SKM-1 treated with dmso at 0.1 percent for 144 hours (cell line): ENCODE measurements around the gene GOLGA8B.
"Not testable (repeated sequence)": the region's sequence is repeated elsewhere in the genome, so short reads cannot be mapped to it uniquely, and the experiment has no call there.

ENCODE experiments used
- DNase-seq: peaks from one replicate; lab custom pipeline; 2025; ENCODE audit not compliant: unreplicated experiment; lab: John Stamatoyannopoulos, UW

The GOLGA8B gene

DNA sequence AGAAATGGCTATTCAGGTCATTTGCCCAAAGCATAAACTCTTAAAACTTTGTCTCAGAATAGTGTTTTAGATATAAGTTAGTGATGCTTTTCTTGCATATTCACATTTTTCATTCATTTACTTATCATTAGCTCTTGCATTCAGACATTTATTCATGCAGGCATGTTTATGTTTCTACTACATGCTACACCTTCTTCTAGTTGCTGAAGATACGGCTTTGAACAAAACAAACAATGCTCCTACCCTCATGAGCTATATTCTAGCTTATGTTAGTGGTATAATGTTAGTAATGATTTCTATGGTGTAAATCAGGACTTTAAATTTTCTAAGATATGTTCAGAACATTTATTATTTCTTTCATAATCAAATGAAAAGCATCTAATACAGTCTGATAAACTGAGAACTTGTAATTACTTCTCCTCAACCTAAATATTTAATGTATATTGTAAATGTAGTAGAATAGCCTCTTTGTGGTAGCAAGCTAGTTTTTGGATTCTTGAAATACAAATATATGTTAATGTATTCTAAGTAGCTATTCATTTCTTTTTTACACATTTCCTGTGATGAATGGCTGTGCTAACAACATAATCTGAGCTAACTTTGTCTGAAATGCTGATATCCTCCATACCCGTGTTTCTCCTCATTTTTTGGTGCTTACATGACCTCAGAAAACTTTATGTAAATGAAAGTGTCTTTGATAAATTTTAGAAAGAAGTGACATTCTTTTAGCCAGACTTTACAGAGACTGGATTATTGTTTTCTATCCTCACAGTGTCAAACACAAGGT lies 15.5 kb upstream of the GOLGA8B start:
- DNase-seq, result no peak

DNA sequence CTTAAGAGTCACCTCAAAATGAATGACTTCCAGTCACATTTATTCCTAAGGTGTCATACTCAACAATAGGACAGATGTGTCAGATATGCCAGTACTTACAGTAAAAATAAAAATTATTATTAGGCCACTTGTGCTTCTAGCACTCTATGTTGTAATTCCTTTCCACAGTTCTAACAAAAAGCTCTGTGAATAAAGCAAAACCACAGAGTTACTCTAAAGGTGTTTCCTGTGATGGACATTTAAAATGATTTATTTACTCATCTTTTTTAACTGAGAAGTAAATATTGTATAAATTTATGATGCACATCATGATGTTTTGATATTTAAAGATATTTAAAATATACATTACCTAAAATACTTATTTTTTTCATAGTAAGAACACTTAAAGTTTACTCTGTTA lies 13.9 kb upstream of the GOLGA8B start:
- DNase-seq, result no peak

DNA sequence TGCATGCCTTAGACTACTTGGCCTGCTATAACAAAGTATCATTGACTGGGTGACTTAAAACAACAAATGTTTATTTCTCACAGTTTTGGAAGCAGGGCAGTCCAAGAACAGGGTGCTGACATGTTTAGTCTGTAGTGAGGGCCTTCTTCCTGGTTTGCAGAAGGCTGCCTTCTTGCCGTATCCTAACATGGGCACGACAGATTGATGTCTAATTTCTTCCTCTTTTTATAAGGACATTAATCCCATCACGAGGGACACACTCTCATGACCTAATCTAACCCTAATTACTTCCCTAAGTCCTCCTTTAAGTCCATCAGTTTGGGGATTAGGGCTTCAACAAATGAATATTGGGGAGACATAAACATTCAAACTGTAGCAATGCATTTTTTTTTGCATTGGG lies 10.9 kb upstream of the GOLGA8B start:
- DNase-seq, result no peak

DNA sequence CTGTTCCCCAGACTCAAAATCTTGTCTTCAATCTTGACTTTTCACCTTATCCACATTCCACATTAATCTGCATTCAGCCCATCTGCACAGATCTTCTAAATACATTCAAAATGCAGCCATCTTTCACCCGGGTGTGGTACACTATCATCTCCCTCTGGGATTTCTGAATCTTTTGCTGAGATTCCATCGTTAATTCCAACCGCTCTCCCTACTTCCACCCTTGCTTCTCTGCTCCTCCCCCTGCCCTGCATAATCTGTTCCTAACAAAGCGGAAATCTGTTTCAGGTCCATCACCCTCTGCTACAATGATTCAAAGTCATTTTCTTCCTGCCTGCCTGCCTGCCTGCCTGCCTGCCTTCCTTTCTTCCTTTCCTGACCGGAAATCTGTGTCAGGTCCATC lies 7.9 kb upstream of the GOLGA8B start:
- DNase-seq, result no peak

DNA sequence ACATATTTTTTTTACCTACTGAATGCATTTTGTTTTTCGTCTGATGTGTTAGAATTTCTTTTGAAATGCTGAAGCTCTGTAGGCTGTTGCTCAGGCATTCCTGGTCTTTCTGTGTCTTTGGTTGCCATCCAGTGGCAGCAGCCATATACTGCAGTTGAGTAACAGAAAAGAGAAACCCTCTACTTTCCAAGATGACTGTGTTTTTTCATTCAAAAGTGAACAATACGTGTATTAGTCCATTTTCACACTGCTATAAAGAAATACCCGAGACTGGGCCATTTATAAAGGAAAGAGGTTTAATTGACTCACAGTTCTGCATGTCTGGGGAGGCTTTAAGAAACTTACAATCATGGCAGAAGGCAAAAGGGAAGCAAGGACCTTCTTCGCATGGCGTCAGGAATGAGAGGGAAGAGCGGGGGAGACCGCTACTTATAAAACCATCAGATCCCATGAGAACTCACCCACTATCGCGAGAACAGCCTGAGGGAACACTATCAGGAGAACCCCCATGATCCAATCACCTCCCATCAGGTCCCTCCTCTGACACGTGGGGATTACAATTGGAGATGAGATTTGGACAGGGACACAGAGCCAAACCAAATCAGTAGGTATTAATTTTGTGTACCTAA lies 4.7 kb upstream of the GOLGA8B start:
- peak; percentile 58 for DNase-seq

DNA sequence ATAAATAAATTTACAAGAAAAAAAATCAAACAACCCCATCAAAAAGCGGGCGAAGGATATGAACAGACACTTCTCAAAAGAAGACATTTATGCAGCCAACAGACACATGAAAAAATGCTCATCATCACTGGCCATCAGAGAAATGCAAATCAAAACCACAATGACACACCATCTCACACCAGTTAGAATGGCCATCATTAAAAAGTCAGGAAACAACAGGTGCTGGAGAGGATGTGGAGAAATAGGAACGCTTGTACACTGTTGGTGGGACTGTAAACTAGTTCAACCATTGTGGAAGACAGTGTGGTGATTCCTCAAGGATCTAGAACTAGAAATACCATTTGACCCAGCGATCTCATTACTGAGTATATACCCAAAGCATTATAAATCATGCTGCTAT lies 2.5 kb upstream of the GOLGA8B start:
- not testable (repeated sequence) for DNase-seq

DNA sequence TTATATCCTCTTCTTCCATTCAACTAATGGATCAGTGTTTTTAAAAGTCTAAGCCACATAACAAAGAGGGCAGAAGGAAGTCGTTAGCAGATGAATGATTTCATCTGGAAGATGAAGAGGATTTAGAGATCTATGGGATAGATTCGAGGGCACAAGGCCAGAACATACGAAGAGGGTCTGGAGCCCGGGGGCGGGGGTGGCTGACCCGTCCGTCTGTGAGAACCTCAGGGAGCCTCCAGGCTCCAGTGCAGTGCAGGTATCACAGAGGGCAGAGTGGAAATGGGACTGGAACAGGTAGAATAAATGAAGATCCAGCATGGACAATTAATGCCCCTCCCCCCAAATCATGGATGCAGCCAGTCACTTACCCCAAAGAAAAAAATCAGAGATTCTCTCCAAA lies 1.5 kb upstream of the GOLGA8B start:
- no peak for DNase-seq

DNA sequence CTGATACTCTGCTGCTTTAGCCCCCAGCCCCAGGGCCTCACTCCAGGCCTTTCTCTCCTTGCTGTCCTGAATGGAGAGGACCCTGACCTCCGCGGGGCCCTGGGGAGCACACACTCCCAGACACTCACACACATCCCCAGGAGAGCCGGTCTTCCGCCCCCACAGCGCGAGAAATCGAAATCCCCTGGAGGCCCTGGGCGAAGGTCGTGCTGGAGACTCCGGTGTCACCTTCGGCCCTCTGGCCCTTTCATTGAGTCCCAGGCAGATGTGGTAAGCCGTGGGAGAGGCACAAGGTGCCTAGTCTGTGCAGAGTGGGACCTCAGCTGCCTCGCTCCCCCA lies 848 bp upstream of the GOLGA8B start:
- no peak for DNase-seq

DNA sequence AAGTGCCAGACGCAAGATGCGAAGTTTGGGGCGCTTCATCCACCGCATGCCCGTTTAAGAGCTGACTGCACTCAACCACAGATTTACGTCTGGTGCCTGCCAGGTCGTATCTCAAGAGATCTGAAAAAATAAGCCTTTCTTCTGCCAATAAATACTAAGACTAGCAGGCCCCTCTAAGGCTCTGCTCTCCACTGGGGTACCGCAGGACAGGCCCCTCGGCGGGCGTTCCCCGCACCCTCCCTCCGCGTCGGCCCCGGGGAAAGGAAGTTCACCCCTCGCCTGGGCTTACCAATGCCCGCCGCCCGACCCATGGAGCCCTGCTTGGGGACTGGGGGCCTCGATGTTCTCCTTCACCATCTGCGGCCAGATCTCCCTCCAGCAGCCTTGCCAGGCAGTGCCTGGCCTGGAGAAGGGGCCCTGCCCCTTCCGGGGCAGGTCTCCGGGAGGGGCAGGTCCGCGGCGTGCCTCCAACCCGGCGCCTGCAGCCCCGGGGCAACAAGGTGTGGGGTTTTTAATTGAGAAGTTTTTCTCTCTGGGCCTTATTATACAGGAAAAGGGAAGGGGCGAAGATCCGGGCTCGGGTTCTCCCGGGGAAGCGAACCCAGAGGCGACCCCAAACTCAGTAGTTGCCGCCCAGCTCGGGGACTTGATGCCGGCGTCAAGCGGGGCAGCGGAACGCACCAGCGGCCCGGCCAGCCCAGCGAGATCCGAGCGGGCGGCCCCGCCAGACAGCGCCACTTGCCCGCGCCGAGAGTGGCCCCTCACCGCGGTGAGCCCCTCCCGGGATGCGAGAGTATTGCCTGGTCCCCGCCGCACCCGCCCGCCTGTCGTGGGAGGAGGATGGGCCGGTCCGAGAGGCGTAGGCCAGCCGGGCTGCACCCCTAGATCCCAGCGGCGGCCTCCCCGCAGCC lies 735 bp downstream of the GOLGA8B start:
- peak; percentile 25 for DNase-seq

DNA sequence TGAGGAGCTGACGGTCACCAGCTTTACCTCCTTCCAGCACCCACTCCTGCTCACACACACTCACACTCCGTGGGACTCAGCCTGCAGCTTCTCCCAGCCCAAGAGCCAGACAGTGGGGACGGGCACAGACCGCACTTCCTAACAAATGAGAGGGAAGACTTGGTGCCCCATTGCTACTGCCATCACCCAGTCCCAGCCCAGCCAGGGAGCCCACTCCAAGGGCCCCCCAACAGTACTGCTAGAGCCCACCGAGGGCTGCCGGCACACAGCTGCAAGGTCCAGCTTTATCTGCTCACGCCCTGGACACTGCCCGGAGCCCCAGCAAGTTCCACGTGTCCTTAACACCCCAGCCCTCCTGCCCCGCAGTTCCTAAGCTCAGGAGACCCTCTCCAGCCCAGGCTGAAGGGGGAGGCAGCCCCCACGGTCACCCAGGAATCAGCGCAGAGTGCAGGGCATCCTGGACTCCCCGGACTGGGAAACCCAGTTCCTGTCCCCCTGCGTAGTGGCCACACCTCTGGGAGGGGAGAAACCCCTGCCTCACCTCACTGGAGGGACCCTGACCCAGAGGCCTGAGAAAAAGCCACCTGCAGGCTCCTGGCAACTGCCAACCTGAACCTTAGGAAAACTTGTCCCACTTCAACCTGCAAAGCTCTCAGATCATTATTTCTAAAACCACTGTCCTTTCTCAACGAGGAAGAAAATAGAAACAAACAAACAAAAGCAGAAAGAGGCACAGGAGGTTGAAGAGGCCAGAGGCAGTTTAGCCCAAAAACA lies 1.6 kb downstream of the GOLGA8B start:
- DNase-seq, result not testable (repeated sequence)

DNA sequence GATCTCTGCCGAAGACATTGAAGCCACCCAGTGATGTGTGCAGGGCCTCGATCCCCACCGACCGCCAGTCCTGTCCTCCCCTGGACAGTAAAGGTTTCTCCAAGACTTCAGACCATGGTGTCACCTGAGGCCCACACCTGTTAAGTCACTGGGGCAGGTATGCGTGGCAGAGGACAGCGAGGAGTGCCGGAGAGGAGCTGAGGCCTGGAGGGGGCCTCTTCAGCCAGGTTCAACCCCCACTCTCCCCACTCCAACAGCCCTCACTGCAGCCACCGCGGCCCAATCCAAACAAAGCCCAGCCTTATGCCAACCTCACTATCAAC lies 2.4 kb downstream of the GOLGA8B start:
- no peak for DNase-seq

DNA sequence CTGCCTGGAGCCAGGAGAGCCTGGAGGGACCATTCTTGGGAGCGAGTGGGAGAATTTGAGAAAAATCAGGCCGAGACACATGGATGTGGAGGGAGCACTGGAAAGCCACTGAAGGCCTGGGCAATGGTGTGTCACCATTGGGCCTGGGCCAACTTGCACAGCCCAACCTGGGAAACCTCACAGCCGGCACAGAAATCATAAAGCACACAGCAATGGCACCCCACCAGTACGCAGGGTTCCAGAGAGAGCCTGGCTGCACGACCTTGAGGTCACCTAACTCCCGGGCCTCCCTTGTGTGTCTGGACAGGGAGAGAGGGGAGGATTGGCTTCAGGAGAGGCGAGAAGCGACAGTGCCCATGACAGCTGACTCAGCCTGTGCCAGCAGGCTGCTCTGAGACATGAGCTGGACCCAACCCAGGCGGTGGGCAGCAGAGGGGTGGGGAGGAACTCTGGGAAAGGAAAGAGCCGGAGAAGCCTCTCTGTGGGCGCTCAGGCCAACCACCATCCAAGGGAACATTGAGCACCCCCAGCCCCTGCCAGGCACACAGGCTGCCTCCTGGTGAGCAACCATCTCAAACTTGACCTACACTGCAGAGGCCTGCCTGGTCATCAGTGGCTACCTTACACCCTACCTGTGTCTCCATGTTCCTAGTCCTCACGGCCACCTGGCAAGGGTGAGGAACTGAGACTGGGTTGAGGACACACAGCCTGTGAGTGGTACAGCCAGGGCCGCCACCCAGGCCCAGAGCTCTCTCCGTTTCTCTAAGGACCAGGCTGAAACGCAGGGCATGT lies 3.0 kb downstream of the GOLGA8B start:
- DNase-seq, result not testable (repeated sequence)

DNA sequence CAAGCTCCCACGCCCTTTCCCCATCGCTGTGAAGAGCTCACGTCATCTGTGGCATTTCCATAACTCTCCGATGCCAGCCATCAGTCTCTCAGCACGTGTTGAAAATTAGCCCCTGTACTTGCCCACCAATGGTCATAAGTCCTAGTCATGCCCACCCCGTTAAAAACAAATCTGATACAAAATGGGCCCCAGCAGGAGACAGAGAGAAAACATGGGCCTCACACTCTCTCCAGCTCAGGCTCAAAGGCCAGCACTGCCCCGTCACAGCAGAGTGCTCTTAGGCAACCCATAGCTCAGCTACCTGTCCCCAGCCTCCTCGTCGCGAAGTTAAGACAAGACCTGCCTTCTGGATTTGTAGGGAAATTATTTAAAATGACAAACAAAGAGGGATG lies 5.2 kb downstream of the GOLGA8B start:
- DNase-seq, result no peak

DNA sequence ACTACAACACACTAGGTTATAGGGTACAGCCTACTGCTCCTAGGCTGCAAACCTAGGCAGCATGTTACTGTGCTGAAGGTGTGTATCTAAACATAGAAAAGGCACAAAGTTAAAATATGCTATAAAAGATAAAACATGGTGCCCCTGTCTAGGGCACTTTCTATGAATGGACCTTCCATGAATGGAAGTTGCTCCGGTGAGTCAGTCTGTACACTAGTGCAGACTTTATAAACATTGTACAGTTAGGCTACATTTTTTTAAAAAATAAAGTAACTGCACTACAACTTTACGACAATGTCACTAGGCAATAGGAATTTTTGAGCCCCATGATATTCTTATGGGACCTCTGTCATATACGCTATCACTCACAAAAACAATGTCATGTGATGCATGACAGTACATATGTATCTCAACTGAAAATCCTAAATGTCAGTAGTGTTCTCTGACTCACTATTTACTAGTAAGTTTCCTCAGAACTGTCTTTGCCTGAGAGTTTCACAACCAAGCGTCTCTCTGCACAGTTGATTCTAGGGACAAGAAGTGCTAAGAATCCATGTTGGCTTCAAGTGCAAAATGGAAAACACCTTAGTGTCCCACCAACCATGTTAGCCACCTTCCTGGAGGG lies 5.7 kb downstream of the GOLGA8B start:
- DNase-seq, result not testable (repeated sequence)

DNA sequence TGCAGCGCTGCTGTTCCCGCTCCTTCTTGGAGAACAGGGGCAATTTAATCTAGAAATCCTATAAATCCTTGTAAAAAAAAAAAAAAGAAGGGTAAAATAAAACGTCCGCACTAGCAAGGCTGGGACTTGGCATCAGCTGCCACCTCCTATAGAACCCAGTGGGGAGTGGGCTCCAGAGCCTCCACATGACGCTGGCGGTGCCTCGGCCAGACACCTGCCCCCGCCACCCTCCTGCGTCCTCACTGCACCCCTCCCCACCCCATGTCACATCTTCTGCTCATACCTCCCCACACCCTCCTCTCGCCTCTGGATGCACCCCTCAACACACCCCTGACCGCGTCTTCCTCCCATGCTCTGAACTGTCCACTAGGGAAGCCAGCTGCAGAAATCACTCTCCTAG lies 8.4 kb downstream of the GOLGA8B start:
- not testable (repeated sequence) for DNase-seq

DNA sequence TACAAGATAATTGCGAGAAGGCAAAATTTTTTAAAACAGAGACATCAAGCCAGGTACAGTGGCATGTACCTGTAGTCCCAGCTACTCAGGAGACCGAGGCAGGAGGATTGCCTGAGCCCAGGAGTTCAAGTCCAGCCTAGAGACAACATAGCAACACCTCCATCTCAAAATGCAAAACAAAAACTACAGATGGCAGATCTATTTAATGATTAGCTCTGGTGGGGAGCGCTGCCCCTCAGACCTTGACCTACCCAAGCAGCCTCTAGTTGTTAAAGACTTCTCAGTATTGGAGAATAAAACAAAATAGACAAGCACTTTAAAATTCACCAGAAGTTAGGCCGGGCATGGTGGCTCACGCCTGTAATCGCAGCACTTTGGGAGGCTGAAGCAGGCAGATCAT lies 10.5 kb downstream of the GOLGA8B start:
- DNase-seq, result not testable (repeated sequence)

DNA sequence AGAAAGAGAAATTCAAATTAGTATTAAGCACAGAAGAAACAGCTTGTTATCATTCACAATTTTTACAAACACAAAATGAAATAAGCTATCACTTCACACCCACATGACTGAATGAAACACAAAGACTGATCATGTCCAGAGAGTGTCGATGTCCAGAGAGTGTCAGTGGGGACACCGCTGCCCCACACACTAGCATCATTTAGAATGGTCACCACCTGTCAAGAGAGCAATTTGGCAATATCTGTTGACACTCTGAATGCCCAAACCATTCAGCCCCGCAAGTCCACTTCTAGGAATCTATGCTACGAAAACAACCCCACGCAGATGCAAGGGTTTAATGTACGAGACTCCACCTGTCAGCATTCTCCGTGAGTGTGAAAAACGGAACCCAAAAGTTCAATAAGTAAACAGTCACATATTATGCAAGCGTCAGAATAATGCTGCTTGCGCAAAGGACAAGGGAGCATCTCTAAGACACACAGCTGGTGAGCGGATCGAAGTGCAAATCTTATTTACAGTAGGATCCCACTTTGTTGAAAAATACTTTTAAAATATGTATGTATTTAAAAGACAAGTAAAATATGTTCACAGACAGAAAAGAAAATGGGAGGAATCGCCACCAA lies 11.3 kb downstream of the GOLGA8B start:
- not testable (repeated sequence) for DNase-seq

DNA sequence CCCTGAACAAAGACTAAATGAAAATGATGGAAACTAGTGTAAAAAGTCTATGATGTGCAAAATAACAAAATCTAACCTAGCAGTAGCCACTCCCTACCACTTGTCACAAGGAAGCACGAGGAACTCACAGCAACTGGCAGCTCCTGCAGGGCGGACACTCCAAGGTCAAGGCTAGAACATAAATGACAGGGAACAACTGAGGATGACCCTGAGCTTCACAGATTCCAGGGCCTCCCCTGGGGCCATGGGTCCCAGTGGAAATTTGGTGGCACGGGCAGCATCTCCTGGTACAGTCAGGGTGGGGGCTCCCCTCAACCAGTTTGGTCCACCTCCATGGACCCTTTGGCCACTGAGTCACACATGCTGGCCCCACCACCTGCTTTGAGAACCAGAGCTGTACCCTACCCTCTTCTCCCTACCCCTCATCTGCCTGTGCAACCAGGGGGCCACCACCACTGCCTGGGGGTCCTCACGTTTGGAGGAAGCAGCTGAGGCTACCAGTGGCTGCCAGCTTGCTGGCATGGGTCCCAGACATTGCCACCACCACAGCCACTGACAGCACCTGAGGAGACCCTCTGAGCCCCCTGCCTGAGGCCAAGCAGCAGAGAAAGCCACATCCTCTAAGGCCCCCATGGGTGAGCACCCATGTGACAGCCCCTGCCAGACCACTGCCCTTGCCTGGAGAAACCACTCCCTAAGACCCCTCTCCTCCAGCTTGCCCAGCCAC lies 13.6 kb downstream of the GOLGA8B start:
- not testable (repeated sequence) for DNase-seq

DNA sequence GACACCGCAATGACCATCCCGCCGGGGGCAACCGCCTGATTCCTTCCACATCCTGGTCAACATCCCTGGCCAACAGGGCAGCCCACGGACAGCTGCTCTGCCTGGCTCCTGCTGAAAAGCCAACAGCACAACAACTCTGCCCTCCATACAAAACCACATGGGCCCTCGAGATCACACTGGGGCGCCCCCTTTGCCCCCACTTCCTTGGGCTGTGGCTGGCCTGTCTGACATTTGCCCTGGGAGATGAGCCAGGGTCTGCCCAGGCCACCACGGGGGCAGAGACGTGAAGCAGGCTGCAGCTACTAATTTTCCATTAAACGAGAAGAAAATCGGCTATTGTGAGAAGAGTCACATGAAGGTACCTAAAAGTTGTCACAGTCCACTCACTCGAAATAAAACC lies 16.3 kb downstream of the GOLGA8B start:
- DNase-seq, result not testable (repeated sequence)
